Measurements from ENCODE around the gene ANO6. TPM values are rescaled to one million over a fixed set of nuclear protein-coding genes. Genes with fewer than 3 reads are reported as not detected.

Gene ANO6
- total RNA-seq, 4 donors from 2014 or later, result 31.8 to 43.5 (median 34.1) TPM

DNA sequence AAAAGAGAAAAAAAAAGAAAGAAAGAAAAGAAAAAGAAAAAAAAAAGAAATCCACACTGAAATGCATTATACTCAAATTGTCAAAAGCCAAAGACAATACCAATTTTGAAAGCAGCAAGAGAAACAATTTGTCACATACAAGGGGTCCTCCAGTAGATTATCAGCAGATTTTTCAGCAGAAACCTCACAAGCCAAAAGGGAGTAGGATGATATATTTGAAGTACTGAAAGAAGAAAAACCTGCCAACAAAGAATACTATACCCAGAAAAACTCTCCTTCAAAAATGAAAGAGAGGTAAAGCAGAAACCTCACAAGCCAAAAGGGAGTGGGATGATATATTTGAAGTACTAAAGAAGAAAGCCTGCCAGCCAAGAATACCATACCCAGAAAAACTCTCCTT is 37.1 kb upstream of the ANO6 start:
- no peak for DNase-seq (ENCODE audit: low spot score in 2 of 2)
- TF ChIP-seq CTCF (IDR thresholded peaks at IDR 0.05) (no peak), POLR2AphosphoS5 (IDR thresholded peaks at IDR 0.05) (no peak), EP300 (IDR thresholded peaks at IDR 0.05) (no peak), POLR2A (IDR thresholded peaks at IDR 0.05) (no peak)
- Histone ChIP-seq H3K4me1 (no peaks in the 10 kb centered on the region), H3K4me3 (no peak overlapping the region), H3K9me3 (peaks cover 14% of the 10 kb centered on the region), H3K27me3 (no peaks in the 10 kb centered on the region), H3K27ac (no peak overlapping the region), H3K36me3 (no peaks in the 10 kb centered on the region)

DNA sequence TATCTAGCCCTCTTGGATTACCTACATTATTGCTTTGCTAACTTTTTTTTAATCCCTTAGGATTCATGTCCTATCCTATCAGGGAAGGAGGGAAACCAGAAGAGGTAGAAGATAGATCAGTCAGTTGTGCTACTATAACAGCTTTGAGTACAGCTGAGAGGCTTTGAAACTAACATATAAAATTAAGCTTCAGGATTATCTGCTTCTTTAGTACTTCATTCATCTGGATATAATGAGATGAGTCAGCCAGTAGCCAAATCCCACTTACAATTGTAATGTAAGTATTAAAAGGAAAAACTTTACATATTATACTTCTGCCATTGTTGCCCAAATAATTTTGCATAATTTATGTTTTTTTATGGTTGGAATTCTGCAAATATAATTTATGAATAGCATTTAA is 33.4 kb upstream of the ANO6 start:
- Histone ChIP-seq H3K4me3 (no peak overlapping the region), H3K9me3 (peaks cover 14% of the 10 kb centered on the region), H3K27me3 (no peaks in the 10 kb centered on the region), H3K27ac (no peak overlapping the region), H3K36me3 (no peaks in the 10 kb centered on the region), H3K4me1 (no peaks in the 10 kb centered on the region)
- TF ChIP-seq POLR2AphosphoS5 (IDR thresholded peaks at IDR 0.05) (no peak), CTCF (IDR thresholded peaks at IDR 0.05) (no peak), EP300 (IDR thresholded peaks at IDR 0.05) (no peak), POLR2A (IDR thresholded peaks at IDR 0.05) (no peak)
- no peak for DNase-seq (ENCODE audit: low spot score in 2 of 2)

GRCh38 chr12:45183246-45183645 is 32.6 kb upstream of the ANO6 start:
- WGBS, result 49% methylated on average over 2 of the region's 2 CpGs
- Histone ChIP-seq H3K4me3 (no peak overlapping the region), H3K27ac (no peak overlapping the region), H3K27me3 (no peaks in the 10 kb centered on the region), H3K9me3 (peaks cover 14% of the 10 kb centered on the region), H3K36me3 (no peaks in the 10 kb centered on the region), H3K4me1 (no peaks in the 10 kb centered on the region)
- no peak for DNase-seq (ENCODE audit: low spot score in 2 of 2)
- no peak for TF ChIP-seq EP300 (IDR thresholded peaks at IDR 0.05)
- peak in 1 of 2 donors; percentile 32 for TF ChIP-seq CTCF (IDR thresholded peaks at IDR 0.05)

DNA sequence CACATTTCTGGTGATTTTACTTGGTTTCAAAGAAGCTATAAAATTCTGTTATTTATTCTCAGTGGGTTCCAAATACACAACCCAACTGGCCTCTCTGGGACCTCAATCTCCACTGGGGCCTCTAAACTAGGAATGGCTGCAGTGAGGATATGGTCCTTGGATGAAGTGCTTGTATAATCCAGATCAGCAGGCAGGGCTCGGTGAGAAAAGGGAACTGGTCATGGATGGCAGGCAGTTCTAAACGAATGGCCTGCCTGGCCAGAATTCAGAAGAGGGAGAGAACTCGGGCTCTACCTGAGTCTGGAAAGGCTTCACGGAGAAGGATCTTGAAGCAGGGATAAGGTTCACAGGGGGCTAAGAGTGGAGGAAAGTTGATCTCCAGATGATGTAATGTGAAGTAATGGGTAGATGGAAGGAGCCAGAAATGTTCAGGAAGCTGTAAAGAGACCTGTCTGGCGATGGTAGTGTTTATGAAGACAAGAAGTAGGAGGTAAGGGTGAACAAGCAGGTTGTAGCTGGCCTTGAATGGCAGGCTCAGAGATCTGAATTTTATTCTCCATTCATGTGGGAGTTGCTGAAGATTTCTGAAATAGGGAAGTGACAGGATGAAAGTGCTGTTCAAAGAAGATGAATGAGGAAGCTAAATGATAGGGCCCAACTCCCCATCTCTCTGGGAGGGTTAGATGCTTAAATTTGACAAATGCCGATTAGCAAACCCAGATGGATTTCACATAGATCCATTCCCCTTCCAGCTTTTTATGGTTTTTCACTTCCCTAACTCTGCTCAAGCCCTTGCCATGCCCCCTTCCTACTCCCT is 31.5 kb upstream of the ANO6 start:
- no peaks in the 10 kb centered on the region for H3K36me3 ChIP-seq
- H3K4me3 ChIP-seq, result no peak overlapping the region
- H3K27ac ChIP-seq, result no peak overlapping the region
- 85% methylated on average over 6 of the region's 6 CpGs for WGBS
- TF ChIP-seq CTCF (IDR thresholded peaks at IDR 0.05) (no peak), POLR2A (IDR thresholded peaks at IDR 0.05) (no peak), POLR2AphosphoS5 (IDR thresholded peaks at IDR 0.05) (no peak), EP300 (IDR thresholded peaks at IDR 0.05) (no peak)
- no peaks in the 10 kb centered on the region for H3K27me3 ChIP-seq
- no peaks in the 10 kb centered on the region for H3K4me1 ChIP-seq
- DNase-seq (ENCODE audit: low spot score in 2 of 2), result no peak
- H3K9me3 ChIP-seq, result peaks cover 7% of the 10 kb centered on the region

DNA sequence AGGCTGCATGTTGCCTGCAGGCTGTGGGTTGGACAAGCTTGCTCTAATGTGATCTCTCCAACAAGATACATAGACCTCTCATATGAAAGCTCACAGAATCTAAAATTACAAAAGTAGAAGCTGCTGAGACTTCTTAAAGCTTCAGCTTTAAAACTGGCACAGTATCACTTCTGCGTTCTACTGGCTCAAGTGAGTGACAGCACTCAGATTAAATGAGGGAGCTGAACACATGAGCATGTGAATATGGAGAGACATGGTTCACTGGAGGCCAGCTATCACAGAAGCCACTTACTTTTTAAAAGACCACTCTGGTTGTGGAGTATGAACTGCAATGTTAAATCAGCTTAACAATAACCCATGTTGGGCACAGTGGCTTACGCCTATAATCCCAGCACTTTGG is 29.1 kb upstream of the ANO6 start:
- Histone ChIP-seq H3K27ac (no peak overlapping the region), H3K36me3 (no peaks in the 10 kb centered on the region), H3K27me3 (no peaks in the 10 kb centered on the region), H3K4me3 (no peak overlapping the region), H3K4me1 (no peaks in the 10 kb centered on the region), H3K9me3 (no peaks in the 10 kb centered on the region)
- no peak for DNase-seq (ENCODE audit: low spot score in 2 of 2)
- WGBS, result 93% methylated on average over 2 of the region's 2 CpGs
- TF ChIP-seq POLR2A (IDR thresholded peaks at IDR 0.05) (no peak), POLR2AphosphoS5 (IDR thresholded peaks at IDR 0.05) (no peak), CTCF (IDR thresholded peaks at IDR 0.05) (no peak), EP300 (IDR thresholded peaks at IDR 0.05) (no peak)
